HFFc6 (cell line): ENCODE measurements around the gene SCN11A. TPM values are rescaled to one million over a fixed set of nuclear protein-coding genes. Genes with fewer than 3 reads are reported as not detected.

ENCODE experiments used
- DNase-seq: peaks from one replicate; pipeline ENCODE4 v3.0.0-alpha.2; 2018
- H3K27ac Mint-ChIP-seq: 2 replicates; pipeline ENCODE4 v1.8.0; 2020; ENCODE audit warnings: mild to moderate bottlenecking, mixed read lengths
- H3K27me3 Mint-ChIP-seq: 2 replicates; pipeline ENCODE4 v1.8.0; 2021; ENCODE audit warnings: mild to moderate bottlenecking, moderate library complexity, mixed read lengths; ENCODE audit not compliant: insufficient read depth
- H3K36me3 Mint-ChIP-seq: 2 replicates; pipeline ENCODE4 v1.8.0; 2021; ENCODE audit warnings: low read depth, mixed read lengths
- H3K4me1 Mint-ChIP-seq: 2 replicates; pipeline ENCODE4 v1.8.0; 2020; ENCODE audit warnings: low read depth, mixed read lengths
- H3K4me3 Mint-ChIP-seq: 2 replicates; pipeline ENCODE4 v1.8.0; 2020; ENCODE audit warnings: mild to moderate bottlenecking, moderate library complexity, mixed read lengths
- H3K9me3 Mint-ChIP-seq: 2 replicates; pipeline ENCODE4 v1.8.0; 2020; ENCODE audit warnings: mild to moderate bottlenecking, mixed read lengths
- CTCF ChIP-seq: fragments of 200-600 bp; sonication (generic); IDR thresholded peaks from 2 replicates; pipeline ENCODE4 v1.5.0; 2021; ENCODE audit warnings: antibody characterized with exemption, mild to moderate bottlenecking
- total RNA-seq, 6 experiments: library from RNA; stranded (reverse); fragmentation: NEBNext Ultra II Directional; extraction: Animal tissue kit (Norgen Biotek cat#: 25700); gene quantifications; 2 replicates in 1 of 6; 3 replicates in 5 of 6; pipeline ENCODE4 v1.2.3, GENCODE V29; 2021

Gene SCN11A
- total RNA-seq, 6 experiments from 2014 or later: not detected

- peaks cover 16% of the 10 kb centered on the region for H3K36me3 Mint-ChIP-seq
- no peak for DNase-seq
- no peak for TF ChIP-seq CTCF
- no peaks in the 10 kb centered on the region for H3K4me1 Mint-ChIP-seq
- no peaks in the 10 kb centered on the region for H3K9me3 Mint-ChIP-seq
- no peak overlapping the region for H3K27ac Mint-ChIP-seq
- no peak overlapping the region for H3K4me3 Mint-ChIP-seq
- H3K27me3 Mint-ChIP-seq: no peaks in the 10 kb centered on the region; the same call in 1 of the 2 replicates
Measured at GRCh38 chr3:39080026-39080425, 28.3 kb upstream of the SCN11A start.

GRCh38 chr3:39079530-39079929 is 27.8 kb upstream of the SCN11A start:
- Mint-ChIP-seq H3K27ac (no peak overlapping the region), H3K4me3 (no peak overlapping the region), H3K4me1 (no peaks in the 10 kb centered on the region), H3K36me3 (peaks cover 21% of the 10 kb centered on the region), H3K27me3 (no peaks in the 10 kb centered on the region; the same call in 1 of the 2 replicates), H3K9me3 (no peaks in the 10 kb centered on the region)
- no peak for DNase-seq
- TF ChIP-seq CTCF: peak; percentile 41; the same call in 1 of the 2 replicates

GRCh38 chr3:39075910-39076309 is 24.2 kb upstream of the SCN11A start:
- no peak for DNase-seq
- Mint-ChIP-seq H3K27ac (no peak overlapping the region), H3K9me3 (no peaks in the 10 kb centered on the region), H3K4me3 (no peak overlapping the region), H3K36me3 (peaks cover 24% of the 10 kb centered on the region), H3K4me1 (no peaks in the 10 kb centered on the region), H3K27me3 (no peaks in the 10 kb centered on the region)
- TF ChIP-seq CTCF: no peak

- DNase-seq: no peak
- Mint-ChIP-seq H3K27ac (no peak overlapping the region), H3K9me3 (no peaks in the 10 kb centered on the region)
Measured at GRCh38 chr3:39068556-39068955, 16.8 kb upstream of the SCN11A start.

GRCh38 chr3:39067286-39067685 is 15.5 kb upstream of the SCN11A start:
- peaks cover 31% of the 10 kb centered on the region for H3K4me1 Mint-ChIP-seq
- no peaks in the 10 kb centered on the region; the same call in 1 of the 2 replicates for H3K27me3 Mint-ChIP-seq
- H3K36me3 Mint-ChIP-seq: peaks cover 15% of the 10 kb centered on the region
- H3K4me3 Mint-ChIP-seq: no peak overlapping the region
- no peak overlapping the region for H3K27ac Mint-ChIP-seq
- no peak for DNase-seq
- no peaks in the 10 kb centered on the region for H3K9me3 Mint-ChIP-seq
- TF ChIP-seq CTCF: no peak

More at GRCh38 chr3:39068556-39068955, 16.8 kb upstream of the SCN11A start:
- Mint-ChIP-seq H3K4me1 (peaks cover 24% of the 10 kb centered on the region), H3K4me3 (no peak overlapping the region), H3K36me3 (peaks cover 18% of the 10 kb centered on the region), H3K27me3 (no peaks in the 10 kb centered on the region; the same call in 1 of the 2 replicates)
- no peak for TF ChIP-seq CTCF

GRCh38 chr3:39065197-39065596 is 13.5 kb upstream of the SCN11A start:
- TF ChIP-seq CTCF: peak; percentile 58
- DNase-seq: peak; percentile 46
- no peaks in the 10 kb centered on the region; the same call in 1 of the 2 replicates for H3K27me3 Mint-ChIP-seq
- H3K4me3 Mint-ChIP-seq: no peak overlapping the region
- no peaks in the 10 kb centered on the region for H3K9me3 Mint-ChIP-seq
- peaks cover 8% of the 10 kb centered on the region for H3K36me3 Mint-ChIP-seq
- peaks cover 42% of the 10 kb centered on the region for H3K4me1 Mint-ChIP-seq
- H3K27ac Mint-ChIP-seq: peak overlapping the region; percentile 55
